IMR-90 (cell line): ENCODE results near the gene CUL4A. TPM values are rescaled to one million over a fixed set of nuclear protein-coding genes. Genes with fewer than 3 reads are reported as not detected.
A peak's percentile ranks its signal among the peaks of the same experiment; 100 is the strongest.

Experiments
- ATAC-seq: fragments of 200-7000 bp; cut with Tn5 transposase; 2 replicates; pipeline ENCODE4 v1.9.1; 2020; ENCODE audit warnings: low read depth, mild to moderate bottlenecking, moderate library complexity
- BruUV-seq: library from RNA; stranded (reverse); fragments of 400-500 nt; replicated peaks from 2 replicates; lab custom pipeline; 2021; lab: Mats Ljungman, UMichigan
- CTCF ChIA-PET: fragments of 300-600 bp; formaldehyde crosslinking; extraction: SDS; loops from one replicate; lab custom pipeline; 2021; ENCODE audit warnings: antibody characterized with exemption; lab: Yijun Ruan, JAX
- POLR2A ChIA-PET: fragments of 300-600 bp; sonication (Branson Sonifier 250); formaldehyde crosslinking; loops from one replicate; lab custom pipeline; 2022; ENCODE audit warnings: antibody characterized with exemption; ENCODE audit not compliant: unreplicated experiment; lab: Charles Lee
- DNase-seq: peaks from one replicate; pipeline ENCODE4 v3.0.0; 2013
- H2AFZ ChIP-seq: replicated peaks from 2 replicates; pipeline ENCODE3; 2013; ENCODE audit warnings: low read length, mild to moderate bottlenecking; ENCODE audit not compliant: poor library complexity
- H2AK5ac ChIP-seq: 2 replicates; pipeline ENCODE4 v1.6.1; 2013; ENCODE audit warnings: low read depth, low read length, inconsistent platforms
- H2AK9ac ChIP-seq: replicated peaks from 2 replicates; pipeline ENCODE3; 2013; ENCODE audit warnings: mild to moderate bottlenecking, low read depth, low read length, moderate library complexity; ENCODE audit not compliant: poor library complexity
- H2BK120ac ChIP-seq: 2 replicates; pipeline ENCODE4 v1.6.1; 2013; ENCODE audit warnings: low read depth, low read length, inconsistent platforms
- H2BK15ac ChIP-seq: 3 replicates; pipeline ENCODE4 v1.6.1; 2013; ENCODE audit warnings: low read depth, low read length, inconsistent platforms
- H2BK20ac ChIP-seq: 2 replicates; pipeline ENCODE4 v1.6.1; 2013; ENCODE audit warnings: low read depth, mild to moderate bottlenecking, inconsistent platforms, low read length, moderate library complexity
- H2BK5ac ChIP-seq: 2 replicates; pipeline ENCODE4 v1.6.1; 2013; ENCODE audit warnings: mild to moderate bottlenecking, low read depth, low read length, inconsistent platforms; ENCODE audit not compliant: poor library complexity, severe bottlenecking
- H3K14ac ChIP-seq: replicated peaks from 2 replicates; pipeline ENCODE4 v1.6.1; 2013; ENCODE audit warnings: low read depth, low read length, inconsistent platforms
- H3K18ac ChIP-seq: 2 replicates; pipeline ENCODE4 v1.6.1; 2013; ENCODE audit warnings: low read depth, low read length, control low read depth
- H3K23ac ChIP-seq: 2 replicates; pipeline ENCODE4 v1.6.1; 2013; ENCODE audit warnings: low read depth, low read length, inconsistent platforms
- H3K27ac ChIP-seq: 2 replicates; pipeline ENCODE4 v1.5.1; 2013; ENCODE audit warnings: mild to moderate bottlenecking, control low read depth, low read length; ENCODE audit not compliant: insufficient read depth
- H3K27me3 ChIP-seq: 2 replicates; pipeline ENCODE4 v1.6.1; 2013; ENCODE audit warnings: low read length; ENCODE audit not compliant: control insufficient read depth, insufficient read depth
- H3K36me3 ChIP-seq: 2 replicates; pipeline ENCODE4 v1.6.1; 2013; ENCODE audit warnings: low read length, mixed read lengths; ENCODE audit not compliant: control insufficient read depth, insufficient read depth
- H3K4ac ChIP-seq: 2 replicates; pipeline ENCODE4 v1.6.1; 2013; ENCODE audit warnings: low read depth, low read length, inconsistent platforms
- H3K4me1 ChIP-seq: 2 replicates; pipeline ENCODE4 v1.6.1; 2013; ENCODE audit warnings: low read length, mixed read lengths; ENCODE audit not compliant: control insufficient read depth, insufficient read depth
- H3K4me2 ChIP-seq: 2 replicates; pipeline ENCODE4 v1.6.1; 2013; ENCODE audit warnings: low read depth, mild to moderate bottlenecking, control low read depth, low read length, moderate library complexity
- H3K4me3 ChIP-seq: 2 replicates; pipeline ENCODE4 v1.5.1; 2013; ENCODE audit warnings: low read depth, mild to moderate bottlenecking, control low read depth, low read length, moderate library complexity; ENCODE audit not compliant: insufficient read depth
- H3K56ac ChIP-seq: 2 replicates; pipeline ENCODE4 v1.6.1; 2013; ENCODE audit warnings: low read length, inconsistent platforms; ENCODE audit not compliant: insufficient read depth; ENCODE audit errors: extremely low read depth
- H3K79me1 ChIP-seq, 2 experiments: 2 replicates each; pipeline ENCODE4 v1.6.1; 2013; ENCODE audit warnings: low read length in 2 of 2, inconsistent platforms in 1 of 2, low read depth in 1 of 2
- H3K9ac ChIP-seq: 2 replicates; pipeline ENCODE4 v1.6.1; 2013; ENCODE audit warnings: low read depth, low read length, control low read depth
- H3K9me1 ChIP-seq: 2 replicates; pipeline ENCODE4 v1.6.1; 2013; ENCODE audit warnings: low read length, inconsistent platforms; ENCODE audit not compliant: insufficient read depth
- H3K9me3 ChIP-seq: 2 replicates; pipeline ENCODE4 v1.6.1; 2013; ENCODE audit warnings: low read length; ENCODE audit not compliant: control insufficient read depth, insufficient read depth
- H4K20me1 ChIP-seq: 2 replicates; pipeline ENCODE4 v1.6.1; 2013; ENCODE audit warnings: low read length, inconsistent platforms; ENCODE audit not compliant: insufficient read depth
- H4K5ac ChIP-seq: 2 replicates; pipeline ENCODE4 v1.6.1; 2013; ENCODE audit warnings: mild to moderate bottlenecking, low read depth, low read length, control low read depth
- H4K8ac ChIP-seq, 2 experiments: 2 replicates each; pipeline ENCODE4 v1.6.1; 2013; ENCODE audit warnings: low read depth in 2 of 2, low read length in 2 of 2, control low read depth in 1 of 2, inconsistent platforms in 1 of 2
- H4K91ac ChIP-seq: 2 replicates; pipeline ENCODE4 v1.6.1; 2013; ENCODE audit warnings: low read depth, low read length, inconsistent platforms; ENCODE audit not compliant: insufficient read depth
- BHLHE40 ChIP-seq: fragments of 150-350 bp; IDR thresholded peaks from 2 replicates; pipeline ENCODE4 v1.6.1; 2016; ENCODE audit warnings: mild to moderate bottlenecking, low read depth, low read length
- CEBPB ChIP-seq: IDR thresholded peaks from 2 replicates; pipeline ENCODE4 v1.6.1; 2012; ENCODE audit warnings: low read depth, low read length, improper control_type of control experiment
- CHD1 ChIP-seq: IDR thresholded peaks from 2 replicates; pipeline ENCODE4 v1.6.1; 2012; ENCODE audit warnings: low read depth, low read length, improper control_type of control experiment
- MAFK ChIP-seq: IDR thresholded peaks from 2 replicates; pipeline ENCODE4 v1.6.1; 2012; ENCODE audit warnings: low read depth, low read length, improper control_type of control experiment
- NFE2L2 ChIP-seq: fragments of 150-350 bp; IDR thresholded peaks from 2 replicates; pipeline ENCODE4 v1.6.1; 2016; ENCODE audit warnings: low read depth, mild to moderate bottlenecking, low read length
- POLR2A ChIP-seq: IDR thresholded peaks from 2 replicates; pipeline ENCODE4 v1.6.1; 2012; ENCODE audit warnings: mild to moderate bottlenecking, low read depth, low read length
- RAD21 ChIP-seq: IDR thresholded peaks from 2 replicates; pipeline ENCODE4 v1.6.1; 2012; ENCODE audit warnings: low read length, improper control_type of control experiment
- RCOR1 ChIP-seq: IDR thresholded peaks from 2 replicates; pipeline ENCODE4 v1.6.1; 2012; ENCODE audit warnings: mild to moderate bottlenecking, low read length, improper control_type of control experiment; ENCODE audit not compliant: insufficient replicate concordance
- SMC3 ChIP-seq: fragments of 150-350 bp; IDR thresholded peaks from 2 replicates; pipeline ENCODE4 v1.6.1; 2016; ENCODE audit warnings: low read depth, mild to moderate bottlenecking, antibody characterized with exemption, low read length, moderate library complexity
- WGBS, 2 experiments: methylation state at CpG; one replicate each; pipeline versions ENCODE4 v1.1.5 to v1.1.7; 2013; ENCODE audit warnings: missing lambda C conversion rate in 2 of 2; ENCODE audit not compliant: insufficient read length in 1 of 2; ENCODE audit errors: extremely low coverage in 2 of 2; 5-methylcytosine and 5-hydroxymethylcytosine counted together
- dilution Hi-C: fragments of 300-500 bp; cut with HindIII; formaldehyde crosslinking; loops from one replicate; pipeline ENCODE4 v1.14.3; 2018; ENCODE audit warnings: low sequenced_read_pairs; ENCODE audit not compliant: unreplicated experiment
- in situ Hi-C: fragments of 300-500 bp; cut with MboI; formaldehyde crosslinking; loops from 3 replicates; pipeline ENCODE4 v1.14.3; 2019; ENCODE audit warnings: low sequenced_read_pairs, inconsistent platforms, mixed read lengths
- intact Hi-C: fragments of 100-400 bp; cut with micrococcal nuclease; formaldehyde crosslinking; loops from 2 replicates; pipeline ENCODE4 v1.10.0; 2022
- polyA plus RNA-seq, 3 experiments: library from polyadenylated mRNA; depleted of rRNA; stranded (reverse); fragments of >200 nt; gene quantifications; 2 replicates each; pipeline ENCODE4 v1.2.3, GENCODE V29; 2012; ENCODE audit warnings: low replicate concordance in 1 of 3
- total RNA-seq: library from RNA; depleted of rRNA; stranded (reverse); fragments of >200 nt; gene quantifications from 2 replicates; pipeline ENCODE4 v1.2.3, GENCODE V29; 2012
- TF ChIP-seq, protein P1 (sequence below): fragments of 150-350 bp; IDR thresholded peaks from 2 replicates; pipeline ENCODE4 v1.6.1; 2016; ENCODE audit warnings: low read depth, mild to moderate bottlenecking, low read length, moderate library complexity, borderline replicate concordance
- TF ChIP-seq, protein P2 (sequence below): conservative IDR thresholded peaks from 2 replicates; pipeline ENCODE4 v1.5.1; 2012; ENCODE audit warnings: mild to moderate bottlenecking, low read depth, low read length, improper control_type of control experiment

The CUL4A gene
- total and polyA plus RNA-seq, 2 of the 4 experiments (the other 2 are of a cell fraction) = 86.0 to 146 TPM

DNA sequence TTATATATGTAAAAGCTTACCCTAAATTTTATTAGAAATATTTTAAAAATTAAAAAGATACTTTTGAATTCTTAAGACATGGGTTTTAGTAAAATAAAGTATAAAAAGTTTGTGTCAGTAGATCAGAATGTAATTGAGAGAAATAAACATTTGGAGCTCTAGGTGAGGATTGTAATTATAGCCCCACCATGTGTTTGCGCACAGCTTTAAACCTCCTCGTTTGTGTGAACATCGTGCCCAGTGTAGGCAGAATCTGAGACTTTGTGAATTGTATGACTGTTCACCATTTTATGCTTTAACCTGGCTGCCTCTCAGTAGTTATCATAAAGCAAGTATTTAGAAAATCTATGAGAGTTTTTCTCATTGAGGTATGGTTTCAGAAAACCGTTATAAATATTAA, 29.1 kb downstream of the CUL4A start:
- in situ Hi-C loops (loop anchor here (25.0 kb wide), 1 partner anchor 301 kb away; no protein-coding TSS in a partner anchor), dilution Hi-C loops (no loop called here), intact Hi-C loops (loop anchor here (10.0 kb wide), 1 partner anchor 294 kb away; no protein-coding TSS in a partner anchor)
- H3K23ac ChIP-seq = no peak overlapping the region
- no peaks in the 10 kb centered on the region for H4K20me1 ChIP-seq
- no peak overlapping the region for H4K5ac ChIP-seq
- H2BK15ac ChIP-seq = no peak overlapping the region
- no peak overlapping the region for H2AK5ac ChIP-seq
- no TSS peak for BruUV-seq
- peaks cover 5 to 19% of the 10 kb centered on the region in 2 experiments; a peak in 2 of 4 replicates for H3K79me1 ChIP-seq
- H3K4ac ChIP-seq = no peak overlapping the region
- TF ChIP-seq RAD21 (peak; percentile 20; the same call in 1 of the 2 replicates), CEBPB (no peak), CHD1 (no peak), POLR2A (no peak), NFE2L2 (no peak), RCOR1 (no peak), BHLHE40 (no peak), MAFK (no peak), SMC3 (no peak)
- TF ChIP-seq, protein P1, sequence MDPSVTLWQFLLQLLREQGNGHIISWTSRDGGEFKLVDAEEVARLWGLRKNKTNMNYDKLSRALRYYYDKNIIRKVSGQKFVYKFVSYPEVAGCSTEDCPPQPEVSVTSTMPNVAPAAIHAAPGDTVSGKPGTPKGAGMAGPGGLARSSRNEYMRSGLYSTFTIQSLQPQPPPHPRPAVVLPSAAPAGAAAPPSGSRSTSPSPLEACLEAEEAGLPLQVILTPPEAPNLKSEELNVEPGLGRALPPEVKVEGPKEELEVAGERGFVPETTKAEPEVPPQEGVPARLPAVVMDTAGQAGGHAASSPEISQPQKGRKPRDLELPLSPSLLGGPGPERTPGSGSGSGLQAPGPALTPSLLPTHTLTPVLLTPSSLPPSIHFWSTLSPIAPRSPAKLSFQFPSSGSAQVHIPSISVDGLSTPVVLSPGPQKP = no peak
- TF ChIP-seq, protein P2, sequence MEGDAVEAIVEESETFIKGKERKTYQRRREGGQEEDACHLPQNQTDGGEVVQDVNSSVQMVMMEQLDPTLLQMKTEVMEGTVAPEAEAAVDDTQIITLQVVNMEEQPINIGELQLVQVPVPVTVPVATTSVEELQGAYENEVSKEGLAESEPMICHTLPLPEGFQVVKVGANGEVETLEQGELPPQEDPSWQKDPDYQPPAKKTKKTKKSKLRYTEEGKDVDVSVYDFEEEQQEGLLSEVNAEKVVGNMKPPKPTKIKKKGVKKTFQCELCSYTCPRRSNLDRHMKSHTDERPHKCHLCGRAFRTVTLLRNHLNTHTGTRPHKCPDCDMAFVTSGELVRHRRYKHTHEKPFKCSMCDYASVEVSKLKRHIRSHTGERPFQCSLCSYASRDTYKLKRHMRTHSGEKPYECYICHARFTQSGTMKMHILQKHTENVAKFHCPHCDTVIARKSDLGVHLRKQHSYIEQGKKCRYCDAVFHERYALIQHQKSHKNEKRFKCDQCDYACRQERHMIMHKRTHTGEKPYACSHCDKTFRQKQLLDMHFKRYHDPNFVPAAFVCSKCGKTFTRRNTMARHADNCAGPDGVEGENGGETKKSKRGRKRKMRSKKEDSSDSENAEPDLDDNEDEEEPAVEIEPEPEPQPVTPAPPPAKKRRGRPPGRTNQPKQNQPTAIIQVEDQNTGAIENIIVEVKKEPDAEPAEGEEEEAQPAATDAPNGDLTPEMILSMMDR = peak; percentile 28
- no peak overlapping the region for H3K56ac ChIP-seq
- no peak overlapping the region for H4K8ac ChIP-seq
- no CpG with 5 or more reads among the region's 4 CpGs for WGBS, 2 experiments
- H3K9me1 ChIP-seq = no peaks in the 10 kb centered on the region
- H3K4me3 ChIP-seq = no peak overlapping the region
- peaks cover 53% of the 10 kb centered on the region for H3K36me3 ChIP-seq
- POLR2A ChIA-PET = no interaction called here
- no peak overlapping the region for H4K91ac ChIP-seq
- no peak overlapping the region for H3K9ac ChIP-seq
- H3K18ac ChIP-seq = no peak overlapping the region
- no peaks in the 10 kb centered on the region for H3K4me1 ChIP-seq
- no peaks in the 10 kb centered on the region for H3K9me3 ChIP-seq
- no peak overlapping the region for H2BK20ac ChIP-seq
- H2BK5ac ChIP-seq = no peak overlapping the region
- no peak overlapping the region for H3K27ac ChIP-seq
- no peak overlapping the region for H2AFZ ChIP-seq
- peak; percentile 35; the same call in 1 of the 2 replicates for ATAC-seq
- H3K27me3 ChIP-seq = no peaks in the 10 kb centered on the region
- CTCF ChIA-PET = interaction anchor here (0.7 to 1.3 kb wide), 3 partner anchors 11 to 257 kb away, joined by 3 to 5 read pairs (median 4); no protein-coding TSS in a partner anchor
- no peak overlapping the region for H3K14ac ChIP-seq
- no peak for DNase-seq
- H3K4me2 ChIP-seq = no peak overlapping the region
- H2AK9ac ChIP-seq = no peak overlapping the region
- no peak overlapping the region for H2BK120ac ChIP-seq
